HG03159 (cell line): ENCODE results near the gene ATP6V0E1.
"Not testable (repeated sequence)": the region's sequence is repeated elsewhere in the genome, so short reads cannot be mapped to it uniquely, and the experiment has no call there.

Source experiments
- ATAC-seq: cut with Tn5 transposase; IDR thresholded peaks from one replicate; pipeline ENCODE4 v1.9.1; 2021; ENCODE audit warnings: mild to moderate bottlenecking, moderate library complexity; ENCODE audit not compliant: unreplicated experiment

Gene ATP6V0E1

GRCh38 chr5:173001229-173001841 is 17.8 kb downstream of the ATP6V0E1 start:
- ATAC-seq: peak; percentile 82

GRCh38 chr5:173003360-173003759 is 19.8 kb downstream of the ATP6V0E1 start:
- no peak for ATAC-seq

GRCh38 chr5:173004013-173004412 is 20.4 kb downstream of the ATP6V0E1 start:
- ATAC-seq: no peak

- ATAC-seq: no peak
These were observed 20.9 kb downstream of the ATP6V0E1 start for GRCh38 chr5:173004447-173004846.

GRCh38 chr5:173010021-173010420 is 26.4 kb downstream of the ATP6V0E1 start:
- no peak for ATAC-seq

- ATAC-seq: no peak
These were observed 27.2 kb downstream of the ATP6V0E1 start for GRCh38 chr5:173010547-173011464.

GRCh38 chr5:173011566-173011965 is 28.0 kb downstream of the ATP6V0E1 start:
- no peak for ATAC-seq

GRCh38 chr5:173012882-173013281 is 29.3 kb downstream of the ATP6V0E1 start:
- no peak for ATAC-seq

- ATAC-seq: no peak
These were observed 31.1 kb downstream of the ATP6V0E1 start for GRCh38 chr5:173014671-173015070.

GRCh38 chr5:173015192-173015591 is 31.6 kb downstream of the ATP6V0E1 start:
- ATAC-seq: no peak

GRCh38 chr5:173015598-173016455 is 32.3 kb downstream of the ATP6V0E1 start:
- no peak for ATAC-seq

- no peak for ATAC-seq
These were observed 33.1 kb downstream of the ATP6V0E1 start for GRCh38 chr5:173016598-173017046.

- not testable (repeated sequence) for ATAC-seq
These were observed 33.5 kb downstream of the ATP6V0E1 start for GRCh38 chr5:173017087-173017486.

GRCh38 chr5:173018358-173018757 is 34.8 kb downstream of the ATP6V0E1 start:
- ATAC-seq: no peak

- no peak for ATAC-seq
These were observed 36.6 kb downstream of the ATP6V0E1 start for GRCh38 chr5:173020154-173020581.

- no peak for ATAC-seq
These were observed 37.1 kb downstream of the ATP6V0E1 start for GRCh38 chr5:173020643-173021042.

GRCh38 chr5:173025651-173026050 is 42.1 kb downstream of the ATP6V0E1 start:
- no peak for ATAC-seq

GRCh38 chr5:173027905-173028304 is 44.3 kb downstream of the ATP6V0E1 start:
- no peak for ATAC-seq

- no peak for ATAC-seq
These were observed 45.3 kb downstream of the ATP6V0E1 start for GRCh38 chr5:173028811-173029327.

- no peak for ATAC-seq
These were observed 45.9 kb downstream of the ATP6V0E1 start for GRCh38 chr5:173029499-173029921.

- ATAC-seq: not testable (repeated sequence)
These were observed 48.5 kb downstream of the ATP6V0E1 start for GRCh38 chr5:173032096-173032495.
